Left ventricle myocardium superior (tissue), 1 donor: ENCODE measurements around the gene PSME1. TPM values are rescaled to one million over a fixed set of nuclear protein-coding genes. Genes with fewer than 3 reads are reported as not detected.

Experiments
- ATAC-seq: fragments of 200-7000 bp; cut with Tn5 transposase; one replicate; pipeline ENCODE4 v1.9.1; 2020; ENCODE audit warnings: mild to moderate bottlenecking, moderate library complexity
- DNase-seq: peaks from one replicate; pipeline ENCODE4 v3.0.0-alpha.2; 2020
- intact Hi-C: fragments of 100-400 bp; cut with micrococcal nuclease; formaldehyde crosslinking; loops from one replicate; pipeline ENCODE4 v1.11.0; 2022
- total RNA-seq: library from RNA; stranded (reverse); fragmentation: NEBNext Ultra II Directional; extraction: Animal tissue kit (Norgen Biotek cat#: 25700); gene quantifications from one replicate; pipeline ENCODE4 v1.2.1, GENCODE V29; 2021
- donor health status: DM: no; HTN: yes; CAD: no; lungs with severe emphysema.

PSME1 gene
- total RNA-seq, 1 donor from 2014 or later, result 137 TPM

GRCh38 chr14:24123424-24124417, 12.3 kb upstream of the PSME1 start:
- DNase-seq (no peak), ATAC-seq (peak; percentile 10)
- intact Hi-C loops, result no loop called here

- intact Hi-C loops, result no loop called here
- DNase-seq (no peak), ATAC-seq (no peak)
Measured at GRCh38 chr14:24126939-24127338, 9.1 kb upstream of the PSME1 start.

- ATAC-seq (no peak), DNase-seq (no peak)
- intact Hi-C loops, result no loop called here
Measured at GRCh38 chr14:24127673-24128072, 8.3 kb upstream of the PSME1 start.

GRCh38 chr14:24129410-24129998, 6.5 kb upstream of the PSME1 start:
- no peak for DNase-seq
- intact Hi-C loops, result no loop called here
- no peak for ATAC-seq

GRCh38 chr14:24130380-24130716, 5.6 kb upstream of the PSME1 start, which contains the start of gene FITM1:
Gene FITM1 (plus strand): TSS chr14:24130659. CDS start chr14:24131564, 905 bp downstream.
- intact Hi-C loops, result no loop called here
- no peak for DNase-seq
- ATAC-seq, result no peak

- ATAC-seq (peak; percentile 74), DNase-seq (peak; percentile 89)
- intact Hi-C loops, result no loop called here
Measured at GRCh38 chr14:24130717-24131548, 5.1 kb upstream of the PSME1 start.

GRCh38 chr14:24131549-24131966, 4.4 kb upstream of the PSME1 start:
- intact Hi-C loops, result no loop called here
- no peak for DNase-seq
- peak; percentile 54 for ATAC-seq

- peak; percentile 3 for ATAC-seq
- DNase-seq, result peak; percentile 70
- intact Hi-C loops, result no loop called here
Measured at GRCh38 chr14:24132061-24132685, 3.8 kb upstream of the PSME1 start.

- DNase-seq (no peak), ATAC-seq (no peak)
- intact Hi-C loops, result no loop called here
Measured at GRCh38 chr14:24132976-24133375, 3.0 kb upstream of the PSME1 start.

- DNase-seq, result no peak
- no peak for ATAC-seq
- intact Hi-C loops, result no loop called here
Measured at GRCh38 chr14:24133735-24134134, 2.3 kb upstream of the PSME1 start.

GRCh38 chr14:24135584-24135833, 485 bp upstream of the PSME1 start:
- no peak for ATAC-seq
- intact Hi-C loops, result no loop called here
- no peak for DNase-seq

- no peak for DNase-seq
- intact Hi-C loops, result no loop called here
- ATAC-seq, result no peak
Measured at GRCh38 chr14:24136684-24137528, 912 bp downstream of the PSME1 start.

GRCh38 chr14:24137529-24138395, 1.8 kb downstream of the PSME1 start:
- DNase-seq (no peak), ATAC-seq (no peak)
- intact Hi-C loops, result no loop called here

- ATAC-seq, result no peak
- intact Hi-C loops, result no loop called here
Measured at GRCh38 chr14:24138396-24139271, 2.6 kb downstream of the PSME1 start.

GRCh38 chr14:24139272-24139934, 3.4 kb downstream of the PSME1 start:
- DNase-seq, result no peak
- ATAC-seq, result no peak
- intact Hi-C loops, result no loop called here

More at GRCh38 chr14:24138396-24139271, 2.6 kb downstream of the PSME1 start:
- DNase-seq, result no peak
